IMR-90 (cell line): ENCODE measurements around the gene FLII. TPM values are rescaled to one million over a fixed set of nuclear protein-coding genes. Genes with fewer than 3 reads are reported as not detected.

ENCODE experiments used
- ATAC-seq: fragments of 200-7000 bp; cut with Tn5 transposase; 2 replicates; pipeline ENCODE4 v1.9.1; 2020; ENCODE audit warnings: low read depth, mild to moderate bottlenecking, moderate library complexity
- BruUV-seq: library from RNA; stranded (reverse); fragments of 400-500 nt; replicated peaks from 2 replicates; lab custom pipeline; 2021; lab: Mats Ljungman, UMichigan
- CTCF ChIA-PET: fragments of 300-600 bp; formaldehyde crosslinking; extraction: SDS; loops from one replicate; lab custom pipeline; 2021; ENCODE audit warnings: antibody characterized with exemption; lab: Yijun Ruan, JAX
- POLR2A ChIA-PET: fragments of 300-600 bp; sonication (Branson Sonifier 250); formaldehyde crosslinking; loops from one replicate; lab custom pipeline; 2022; ENCODE audit warnings: antibody characterized with exemption; ENCODE audit not compliant: unreplicated experiment; lab: Charles Lee
- DNase-seq: peaks from one replicate; pipeline ENCODE4 v3.0.0; 2013
- H2AFZ ChIP-seq: replicated peaks from 2 replicates; pipeline ENCODE3; 2013; ENCODE audit warnings: low read length, mild to moderate bottlenecking; ENCODE audit not compliant: poor library complexity
- H2AK5ac ChIP-seq: 2 replicates; pipeline ENCODE4 v1.6.1; 2013; ENCODE audit warnings: low read depth, low read length, inconsistent platforms
- H2AK9ac ChIP-seq: replicated peaks from 2 replicates; pipeline ENCODE3; 2013; ENCODE audit warnings: mild to moderate bottlenecking, low read depth, low read length, moderate library complexity; ENCODE audit not compliant: poor library complexity
- H2BK120ac ChIP-seq: 2 replicates; pipeline ENCODE4 v1.6.1; 2013; ENCODE audit warnings: low read depth, low read length, inconsistent platforms
- H2BK15ac ChIP-seq: 3 replicates; pipeline ENCODE4 v1.6.1; 2013; ENCODE audit warnings: low read depth, low read length, inconsistent platforms
- H2BK20ac ChIP-seq: 2 replicates; pipeline ENCODE4 v1.6.1; 2013; ENCODE audit warnings: low read depth, mild to moderate bottlenecking, inconsistent platforms, low read length, moderate library complexity
- H2BK5ac ChIP-seq: 2 replicates; pipeline ENCODE4 v1.6.1; 2013; ENCODE audit warnings: mild to moderate bottlenecking, low read depth, low read length, inconsistent platforms; ENCODE audit not compliant: poor library complexity, severe bottlenecking
- H3K14ac ChIP-seq: replicated peaks from 2 replicates; pipeline ENCODE4 v1.6.1; 2013; ENCODE audit warnings: low read depth, low read length, inconsistent platforms
- H3K18ac ChIP-seq: 2 replicates; pipeline ENCODE4 v1.6.1; 2013; ENCODE audit warnings: low read depth, low read length, control low read depth
- H3K23ac ChIP-seq: 2 replicates; pipeline ENCODE4 v1.6.1; 2013; ENCODE audit warnings: low read depth, low read length, inconsistent platforms
- H3K27ac ChIP-seq: 2 replicates; pipeline ENCODE4 v1.5.1; 2013; ENCODE audit warnings: mild to moderate bottlenecking, control low read depth, low read length; ENCODE audit not compliant: insufficient read depth
- H3K27me3 ChIP-seq: 2 replicates; pipeline ENCODE4 v1.6.1; 2013; ENCODE audit warnings: low read length; ENCODE audit not compliant: control insufficient read depth, insufficient read depth
- H3K36me3 ChIP-seq: 2 replicates; pipeline ENCODE4 v1.6.1; 2013; ENCODE audit warnings: low read length, mixed read lengths; ENCODE audit not compliant: control insufficient read depth, insufficient read depth
- H3K4ac ChIP-seq: 2 replicates; pipeline ENCODE4 v1.6.1; 2013; ENCODE audit warnings: low read depth, low read length, inconsistent platforms
- H3K4me1 ChIP-seq: 2 replicates; pipeline ENCODE4 v1.6.1; 2013; ENCODE audit warnings: low read length, mixed read lengths; ENCODE audit not compliant: control insufficient read depth, insufficient read depth
- H3K4me2 ChIP-seq: 2 replicates; pipeline ENCODE4 v1.6.1; 2013; ENCODE audit warnings: low read depth, mild to moderate bottlenecking, control low read depth, low read length, moderate library complexity
- H3K4me3 ChIP-seq: 2 replicates; pipeline ENCODE4 v1.5.1; 2013; ENCODE audit warnings: low read depth, mild to moderate bottlenecking, control low read depth, low read length, moderate library complexity; ENCODE audit not compliant: insufficient read depth
- H3K56ac ChIP-seq: 2 replicates; pipeline ENCODE4 v1.6.1; 2013; ENCODE audit warnings: low read length, inconsistent platforms; ENCODE audit not compliant: insufficient read depth; ENCODE audit errors: extremely low read depth
- H3K79me1 ChIP-seq, 2 experiments: 2 replicates each; pipeline ENCODE4 v1.6.1; 2013; ENCODE audit warnings: low read length in 2 of 2, inconsistent platforms in 1 of 2, low read depth in 1 of 2
- H3K9ac ChIP-seq: 2 replicates; pipeline ENCODE4 v1.6.1; 2013; ENCODE audit warnings: low read depth, low read length, control low read depth
- H3K9me1 ChIP-seq: 2 replicates; pipeline ENCODE4 v1.6.1; 2013; ENCODE audit warnings: low read length, inconsistent platforms; ENCODE audit not compliant: insufficient read depth
- H3K9me3 ChIP-seq: 2 replicates; pipeline ENCODE4 v1.6.1; 2013; ENCODE audit warnings: low read length; ENCODE audit not compliant: control insufficient read depth, insufficient read depth
- H4K20me1 ChIP-seq: 2 replicates; pipeline ENCODE4 v1.6.1; 2013; ENCODE audit warnings: low read length, inconsistent platforms; ENCODE audit not compliant: insufficient read depth
- H4K5ac ChIP-seq: 2 replicates; pipeline ENCODE4 v1.6.1; 2013; ENCODE audit warnings: mild to moderate bottlenecking, low read depth, low read length, control low read depth
- H4K8ac ChIP-seq, 2 experiments: 2 replicates each; pipeline ENCODE4 v1.6.1; 2013; ENCODE audit warnings: low read depth in 2 of 2, low read length in 2 of 2, control low read depth in 1 of 2, inconsistent platforms in 1 of 2
- H4K91ac ChIP-seq: 2 replicates; pipeline ENCODE4 v1.6.1; 2013; ENCODE audit warnings: low read depth, low read length, inconsistent platforms; ENCODE audit not compliant: insufficient read depth
- BHLHE40 ChIP-seq: fragments of 150-350 bp; IDR thresholded peaks from 2 replicates; pipeline ENCODE4 v1.6.1; 2016; ENCODE audit warnings: mild to moderate bottlenecking, low read depth, low read length
- CEBPB ChIP-seq: IDR thresholded peaks from 2 replicates; pipeline ENCODE4 v1.6.1; 2012; ENCODE audit warnings: low read depth, low read length, improper control_type of control experiment
- FOS ChIP-seq: fragments of 150-350 bp; IDR thresholded peaks from 2 replicates; pipeline ENCODE4 v1.6.1; 2016; ENCODE audit warnings: low read depth, low read length
- MXI1 ChIP-seq: IDR thresholded peaks from 2 replicates; pipeline ENCODE4 v1.6.1; 2012; ENCODE audit warnings: low read depth, mild to moderate bottlenecking, low read length, moderate library complexity, borderline replicate concordance
- RAD21 ChIP-seq: IDR thresholded peaks from 2 replicates; pipeline ENCODE4 v1.6.1; 2012; ENCODE audit warnings: low read length, improper control_type of control experiment
- RCOR1 ChIP-seq: IDR thresholded peaks from 2 replicates; pipeline ENCODE4 v1.6.1; 2012; ENCODE audit warnings: mild to moderate bottlenecking, low read length, improper control_type of control experiment; ENCODE audit not compliant: insufficient replicate concordance
- RFX5 ChIP-seq: IDR thresholded peaks from 2 replicates; pipeline ENCODE4 v1.8.0; 2012; ENCODE audit warnings: low read depth, mild to moderate bottlenecking, low read length, moderate library complexity
- USF2 ChIP-seq: fragments of 150-350 bp; IDR thresholded peaks from 2 replicates; pipeline ENCODE4 v1.6.1; 2017; ENCODE audit warnings: mild to moderate bottlenecking, antibody characterized with exemption, low read length, low read depth
- WGBS, 2 experiments: methylation state at CpG; one replicate each; pipeline versions ENCODE4 v1.1.5 to v1.1.7; 2013; ENCODE audit warnings: missing lambda C conversion rate in 2 of 2; ENCODE audit not compliant: insufficient read length in 1 of 2; ENCODE audit errors: extremely low coverage in 2 of 2; 5-methylcytosine and 5-hydroxymethylcytosine counted together
- dilution Hi-C: fragments of 300-500 bp; cut with HindIII; formaldehyde crosslinking; loops from one replicate; pipeline ENCODE4 v1.14.3; 2018; ENCODE audit warnings: low sequenced_read_pairs; ENCODE audit not compliant: unreplicated experiment
- in situ Hi-C: fragments of 300-500 bp; cut with MboI; formaldehyde crosslinking; loops from 3 replicates; pipeline ENCODE4 v1.14.3; 2019; ENCODE audit warnings: low sequenced_read_pairs, inconsistent platforms, mixed read lengths
- intact Hi-C: fragments of 100-400 bp; cut with micrococcal nuclease; formaldehyde crosslinking; loops from 2 replicates; pipeline ENCODE4 v1.10.0; 2022
- polyA plus RNA-seq, 3 experiments: library from polyadenylated mRNA; depleted of rRNA; stranded (reverse); fragments of >200 nt; gene quantifications; 2 replicates each; pipeline ENCODE4 v1.2.3, GENCODE V29; 2012; ENCODE audit warnings: low replicate concordance in 1 of 3
- total RNA-seq: library from RNA; depleted of rRNA; stranded (reverse); fragments of >200 nt; gene quantifications from 2 replicates; pipeline ENCODE4 v1.2.3, GENCODE V29; 2012

FLII gene
- total and polyA plus RNA-seq, 2 of the 4 experiments (the other 2 are of a cell fraction) = 263 to 290 TPM

DNA sequence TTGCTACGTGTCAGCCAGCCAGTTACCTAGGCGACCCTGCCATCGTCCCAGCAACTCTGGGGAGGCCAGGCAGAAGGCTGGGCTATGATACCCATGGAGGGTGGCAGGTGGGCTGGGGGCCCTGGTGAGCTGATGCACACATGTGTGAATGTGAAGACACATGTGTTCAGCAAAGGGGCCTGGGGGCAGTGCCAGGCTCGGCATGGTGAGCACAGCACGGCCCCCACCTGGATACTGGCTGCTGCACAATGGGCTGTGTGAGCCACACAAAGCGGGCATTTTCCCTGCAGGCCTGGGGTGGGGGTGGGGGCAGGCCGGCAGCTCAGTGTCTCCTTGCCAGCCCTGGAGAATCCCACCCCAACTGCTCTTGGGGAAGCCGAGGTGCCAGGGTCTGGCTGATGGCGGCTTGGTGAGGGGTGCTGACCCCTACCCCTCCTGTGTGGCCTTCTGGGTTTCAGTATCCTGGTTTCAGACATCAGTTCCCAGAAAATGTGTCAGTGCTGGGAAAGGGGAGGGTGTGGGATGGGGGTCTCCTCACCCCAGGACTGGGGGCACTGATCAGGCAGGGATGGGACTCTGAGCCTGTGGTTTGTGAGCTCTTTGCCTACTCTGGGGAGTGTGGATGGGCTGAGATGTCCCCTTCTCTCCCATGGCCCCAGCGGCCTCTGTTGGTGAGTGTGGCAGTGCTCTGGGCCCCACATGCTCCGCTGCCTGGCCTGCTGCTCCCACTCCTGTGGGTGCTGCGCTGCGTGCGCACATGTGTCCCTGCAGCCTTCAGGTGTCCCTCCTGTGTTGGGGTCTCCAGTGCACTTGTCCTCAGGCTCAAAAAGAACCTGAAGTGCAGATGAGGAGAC lies 28.0 kb downstream of the FLII start (continued):
- TF ChIP-seq USF2 = no peak

- intact Hi-C loops = no loop called here
- peaks cover 7% of the 10 kb centered on the region for H3K9me1 ChIP-seq
- no peak overlapping the region for H3K23ac ChIP-seq
- H2BK15ac ChIP-seq = no peak overlapping the region
- H3K4me1 ChIP-seq = peaks cover 11% of the 10 kb centered on the region
- H3K4ac ChIP-seq = no peak overlapping the region
- ChIA-PET POLR2A (no interaction called here), CTCF (no interaction called here)
- no peak overlapping the region for H3K18ac ChIP-seq
- DNase-seq = no peak
- no peaks in the 10 kb centered on the region for H3K27me3 ChIP-seq
- no peak overlapping the region for H4K5ac ChIP-seq
- no peak overlapping the region for H2AK5ac ChIP-seq
- no peak overlapping the region for H3K27ac ChIP-seq
- H4K91ac ChIP-seq = no peak overlapping the region
- dilution Hi-C loops = no loop called here
- H4K20me1 ChIP-seq = peaks cover 61% of the 10 kb centered on the region
- no peak overlapping the region for H3K9ac ChIP-seq
- in situ Hi-C loops = no loop called here
- no peak overlapping the region for H2BK120ac ChIP-seq
- H2BK20ac ChIP-seq = no peak overlapping the region
- H2AK9ac ChIP-seq = no peak overlapping the region
- no peak for ATAC-seq
- no peak overlapping the region for H3K14ac ChIP-seq
- BruUV-seq = no TSS peak
- H3K9me3 ChIP-seq = no peaks in the 10 kb centered on the region
- no peak overlapping the region for H3K4me3 ChIP-seq
- no peak overlapping the region for H2BK5ac ChIP-seq
- WGBS, 2 experiments = 93% methylated on average over 3 of the region's 7 CpGs; no CpG with 5 or more reads in 1 of the 2 experiments
- H2AFZ ChIP-seq = no peak overlapping the region
- peaks cover 27% of the 10 kb centered on the region; the same call in 1 of the 2 replicates for H3K36me3 ChIP-seq
- no peak overlapping the region for H3K4me2 ChIP-seq
- peaks cover 16 to 74% of the 10 kb centered on the region in 2 experiments for H3K79me1 ChIP-seq
- no peak for TF ChIP-seq RCOR1
- TF ChIP-seq CEBPB = no peak
- TF ChIP-seq BHLHE40 = no peak
- TF ChIP-seq MXI1 = no peak
- no peak for TF ChIP-seq FOS
- no peak for TF ChIP-seq RAD21
- TF ChIP-seq RFX5 = no peak
- H3K56ac ChIP-seq = no peak overlapping the region
- H4K8ac ChIP-seq = no peak overlapping the region
Observed at GRCh38 chr17:18229771-18230170, 28.8 kb downstream of the FLII start.
